Mammary epithelial cell (primary cell): ENCODE results near the gene FMN1.

Experiments used
- EZH2 ChIP-seq: IDR thresholded peaks from 2 replicates; pipeline ENCODE4 v1.6.1; 2012; ENCODE audit warnings: low read length, inconsistent platforms, borderline replicate concordance
- TF ChIP-seq, protein P1 (sequence below), 2 donors: IDR thresholded peaks in 1 of 2; conservative IDR thresholded peaks in 1 of 2; 2 replicates each; pipeline ENCODE4 v1.5.1; 2011 to 2012; ENCODE audit warnings: inconsistent platforms in 2 of 2, low read length in 2 of 2, mild to moderate bottlenecking in 2 of 2, control low read depth in 1 of 2, low read depth in 1 of 2; ENCODE audit not compliant: insufficient read depth in 1 of 2; ENCODE audit errors: extremely low read depth in 1 of 2

DNA sequence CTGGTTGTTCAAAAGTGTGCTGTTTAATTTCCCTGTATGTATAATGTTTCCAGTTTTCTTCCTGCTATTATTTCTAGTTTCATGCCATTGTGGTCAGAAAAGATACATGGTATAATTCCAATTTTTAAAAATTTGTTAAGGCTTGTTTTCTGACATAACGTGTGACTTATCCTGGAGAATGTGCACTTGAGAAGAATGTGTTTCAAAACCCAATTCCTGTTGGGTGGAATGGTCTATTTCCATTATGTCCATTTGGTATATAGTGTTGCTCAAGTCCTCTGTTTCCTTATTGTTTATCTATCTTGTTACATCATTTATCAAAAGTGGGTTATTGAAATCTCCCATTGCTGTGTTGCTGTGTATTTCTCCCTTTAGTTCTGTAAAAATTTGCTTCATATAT, 261.3 kb downstream of the FMN1 start:
- no peak for TF ChIP-seq EZH2
- TF ChIP-seq, protein P1, sequence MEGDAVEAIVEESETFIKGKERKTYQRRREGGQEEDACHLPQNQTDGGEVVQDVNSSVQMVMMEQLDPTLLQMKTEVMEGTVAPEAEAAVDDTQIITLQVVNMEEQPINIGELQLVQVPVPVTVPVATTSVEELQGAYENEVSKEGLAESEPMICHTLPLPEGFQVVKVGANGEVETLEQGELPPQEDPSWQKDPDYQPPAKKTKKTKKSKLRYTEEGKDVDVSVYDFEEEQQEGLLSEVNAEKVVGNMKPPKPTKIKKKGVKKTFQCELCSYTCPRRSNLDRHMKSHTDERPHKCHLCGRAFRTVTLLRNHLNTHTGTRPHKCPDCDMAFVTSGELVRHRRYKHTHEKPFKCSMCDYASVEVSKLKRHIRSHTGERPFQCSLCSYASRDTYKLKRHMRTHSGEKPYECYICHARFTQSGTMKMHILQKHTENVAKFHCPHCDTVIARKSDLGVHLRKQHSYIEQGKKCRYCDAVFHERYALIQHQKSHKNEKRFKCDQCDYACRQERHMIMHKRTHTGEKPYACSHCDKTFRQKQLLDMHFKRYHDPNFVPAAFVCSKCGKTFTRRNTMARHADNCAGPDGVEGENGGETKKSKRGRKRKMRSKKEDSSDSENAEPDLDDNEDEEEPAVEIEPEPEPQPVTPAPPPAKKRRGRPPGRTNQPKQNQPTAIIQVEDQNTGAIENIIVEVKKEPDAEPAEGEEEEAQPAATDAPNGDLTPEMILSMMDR (conservative IDR thresholded peaks at IDR 0.05 in 1 of 2, IDR thresholded peaks at IDR 0.05 in 1 of 2; ENCODE audit: extremely low read depth in 1 of 2, insufficient read depth in 1 of 2, low read depth in 1 of 2, low read length in 2 of 2) = no peak
